CD4-positive, alpha-beta T cell (primary cell): Measurements from ENCODE around the gene ZCCHC10. TPM values are rescaled to one million over a fixed set of nuclear protein-coding genes. Genes with fewer than 3 reads are reported as not detected.

Source experiments
- ATAC-seq: fragments of 200-7000 bp; cut with Tn5 transposase; one replicate; pipeline ENCODE4 v1.10.0; 2022; ENCODE audit warnings: mild to moderate bottlenecking; ENCODE audit not compliant: poor library complexity
- CTCF ChIA-PET: fragments of 350-600 bp; sonication (Branson Sonifier 250); formaldehyde crosslinking; loops from one replicate; lab custom pipeline; 2021; ENCODE audit warnings: antibody characterized with exemption, inconsistent platforms; lab: Charles Lee
- POLR2A ChIA-PET: fragments of 350-600 bp; sonication (Branson Sonifier 250); formaldehyde crosslinking; loops from one replicate; lab custom pipeline; 2021; ENCODE audit warnings: antibody characterized with exemption, inconsistent platforms; lab: Charles Lee
- DNase-seq, 14 experiments: peaks; one replicate each; pipeline ENCODE4 v3.0.0-alpha.2; 2013 to 2020; ENCODE audit warnings: mixed read lengths in 2 of 14
- H3K27ac ChIP-seq, 2 donors: one replicate each; pipeline versions ENCODE4 v1.5.1 to v1.7.0; 2013; ENCODE audit warnings: low read length in 2 of 2, low read depth in 1 of 2, mild to moderate bottlenecking in 1 of 2
- H3K27me3 ChIP-seq, 2 experiments: 1 replicate in 1 of 2; 2 replicates in 1 of 2; pipeline versions ENCODE4 v1.6.1 to v1.7.0; 2013; ENCODE audit warnings: low read length in 2 of 2, control low read depth in 1 of 2, mild to moderate bottlenecking in 1 of 2, moderate library complexity in 1 of 2; ENCODE audit not compliant: insufficient read depth in 2 of 2, control insufficient read depth in 1 of 2
- H3K36me3 ChIP-seq: one replicate; pipeline ENCODE4 v1.6.1; 2013; ENCODE audit warnings: low read length, control low read depth; ENCODE audit not compliant: insufficient read depth
- H3K4me1 ChIP-seq: one replicate; pipeline ENCODE4 v1.6.1; 2013; ENCODE audit warnings: low read length, control low read depth; ENCODE audit not compliant: insufficient read depth
- H3K4me3 ChIP-seq: one replicate; pipeline ENCODE4 v1.5.1; 2013; ENCODE audit warnings: mild to moderate bottlenecking, low read length, moderate library complexity
- H3K9me3 ChIP-seq, 2 experiments: 1 replicate in 1 of 2; 2 replicates in 1 of 2; pipeline versions ENCODE4 v1.6.1 to v1.7.0; 2013; ENCODE audit warnings: low read length in 2 of 2, mild to moderate bottlenecking in 2 of 2, control low read depth in 1 of 2, moderate library complexity in 1 of 2; ENCODE audit not compliant: control insufficient read depth in 1 of 2, insufficient read depth in 1 of 2
- H3K27ac Mint-ChIP-seq: one replicate; pipeline ENCODE4 v1.8.0; 2020; ENCODE audit warnings: mixed read lengths
- H3K27me3 Mint-ChIP-seq: one replicate; pipeline ENCODE4 v1.8.0; 2021; ENCODE audit warnings: mixed read lengths
- H3K36me3 Mint-ChIP-seq: one replicate; pipeline ENCODE4 v1.8.0; 2021; ENCODE audit warnings: low read depth, mixed read lengths
- H3K4me1 Mint-ChIP-seq: one replicate; pipeline ENCODE4 v1.8.0; 2021; ENCODE audit warnings: low read depth, mixed read lengths
- H3K4me3 Mint-ChIP-seq: one replicate; pipeline ENCODE4 v1.8.0; 2020; ENCODE audit warnings: mild to moderate bottlenecking, mixed read lengths
- H3K9me3 Mint-ChIP-seq: one replicate; pipeline ENCODE4 v1.8.0; 2020; ENCODE audit warnings: mixed read lengths
- CTCF ChIP-seq: fragments of 200-600 bp; IDR thresholded peaks from one replicate; pipeline ENCODE4 v1.8.0; 2022; ENCODE audit warnings: antibody characterized with exemption, mild to moderate bottlenecking
- intact Hi-C, 2 experiments: fragments of 100-400 bp; cut with DNase I in 1 of 2; cut with micrococcal nuclease in 1 of 2; formaldehyde crosslinking; loops; one replicate each; pipeline versions ENCODE4 v1.15.1 to v1.9.0; 2023 to 2025; cut with DNase I, micrococcal nuclease
- total RNA-seq, 174 experiments: library from RNA in 2 of 174; stranded (reverse) in 2 of 174; gene quantifications; one replicate each; pipeline ENCODE4 v1.2.3 and lab custom pipeline; 2021 to 2026

Gene ZCCHC10
- total RNA-seq, 2 experiments from 2014 or later: 17.7 to 20.1 TPM

- H3K36me3 Mint-ChIP-seq: peaks cover 32% of the 10 kb centered on the region
- H3K9me3 ChIP-seq: no peaks in the 10 kb centered on the region
- ChIA-PET POLR2A (interaction anchor here (0.6 kb wide), 1 partner anchor 1410 kb away, joined by 3 read pairs; no protein-coding TSS in a partner anchor), CTCF (no interaction called here)
- no peaks in the 10 kb centered on the region for H3K27me3 Mint-ChIP-seq
- H3K4me3 ChIP-seq: no peak overlapping the region
- ATAC-seq (no peak), DNase-seq (no peak)
- peaks cover 73% of the 10 kb centered on the region for H3K4me1 Mint-ChIP-seq
- H3K4me3 Mint-ChIP-seq: peak overlapping the region; percentile 38
- peaks cover 52% of the 10 kb centered on the region for H3K4me1 ChIP-seq
- H3K9me3 Mint-ChIP-seq: no peaks in the 10 kb centered on the region
- peak overlapping the region; percentile 64 for H3K27ac Mint-ChIP-seq
- no peak overlapping the region for H3K27ac ChIP-seq
- TF ChIP-seq CTCF: no peak
- no peaks in the 10 kb centered on the region for H3K36me3 ChIP-seq
- intact Hi-C loops: loop anchor here in 1 of 2 experiments (10.0 kb wide), 2 partner anchors 502 to 1588 kb away; partner anchors contain the start of genes RAD50 and SEC24A
- H3K27me3 ChIP-seq: no peaks in the 10 kb centered on the region
These were observed 30.5 kb upstream of the ZCCHC10 start for GRCh38 chr5:133056891-133057290.

DNA sequence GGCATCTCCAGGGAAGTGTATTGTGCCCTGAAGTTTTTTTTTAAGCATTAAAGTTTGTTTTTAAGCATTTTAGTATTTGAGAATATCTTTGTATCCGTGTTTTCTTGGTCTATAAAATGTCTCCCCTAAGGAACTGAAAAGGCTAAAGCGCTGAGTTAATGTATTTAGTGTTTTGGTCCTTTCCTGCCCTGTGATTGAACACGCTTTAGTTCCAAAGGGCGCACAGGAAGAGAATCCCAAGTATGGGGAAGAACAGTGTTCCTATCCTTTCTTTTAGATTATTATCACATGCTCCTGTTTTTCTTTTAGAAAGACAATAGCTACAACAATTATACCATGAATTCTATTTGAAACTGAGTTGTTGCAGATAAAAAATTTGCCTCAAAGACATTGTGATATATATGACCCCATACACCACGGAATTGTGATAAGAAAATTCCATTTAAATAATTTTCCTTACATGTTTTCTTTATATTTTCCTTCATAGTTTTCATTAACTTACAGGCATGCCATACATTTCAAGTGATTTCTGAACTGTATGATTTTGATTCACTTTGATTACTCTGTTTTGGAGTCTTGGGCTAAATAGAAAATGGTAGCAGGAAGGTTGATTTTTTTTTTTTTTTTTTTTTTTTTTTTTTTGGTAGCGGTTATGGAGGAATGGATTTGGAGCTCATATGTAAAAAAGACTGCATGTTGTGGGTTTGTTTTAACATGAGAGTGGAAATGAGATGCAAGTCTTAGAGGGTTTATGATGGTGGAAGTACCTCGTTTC, 28.5 kb upstream of the ZCCHC10 start:
- Mint-ChIP-seq H3K4me1 (peaks cover 76% of the 10 kb centered on the region), H3K4me3 (peak overlapping the region; percentile 81), H3K36me3 (peaks cover 42% of the 10 kb centered on the region), H3K27ac (peak overlapping the region; percentile 100), H3K9me3 (no peaks in the 10 kb centered on the region), H3K27me3 (no peaks in the 10 kb centered on the region)
- no peak for ATAC-seq
- ChIA-PET CTCF (no interaction called here), POLR2A (no interaction called here)
- intact Hi-C loops: loop anchor here in 1 of 2 experiments (5.0 to 10.0 kb wide), 5 partner anchors 318 to 1590 kb away; partner anchors contain the start of genes C5orf15, KIF3A, PPP2CA and RAD50
- no peak overlapping the region for H3K4me3 ChIP-seq
- no peak for DNase-seq
- no peak for TF ChIP-seq CTCF
- H3K27ac ChIP-seq: no peak overlapping the region
- H3K4me1 ChIP-seq: peaks cover 57% of the 10 kb centered on the region
- H3K36me3 ChIP-seq: no peaks in the 10 kb centered on the region
- no peaks in the 10 kb centered on the region for H3K9me3 ChIP-seq
- no peaks in the 10 kb centered on the region for H3K27me3 ChIP-seq

GRCh38 chr5:133053448-133053847, 27.1 kb upstream of the ZCCHC10 start:
- TF ChIP-seq CTCF: no peak
- CTCF ChIA-PET: no interaction called here
- POLR2A ChIA-PET: no interaction called here

More at GRCh38 chr5:133053448-133053847, 27.1 kb upstream of the ZCCHC10 start:
- Histone ChIP-seq H3K36me3 (no peaks in the 10 kb centered on the region), H3K9me3 (no peaks in the 10 kb centered on the region), H3K27ac (no peak overlapping the region), H3K4me1 (peaks cover 49% of the 10 kb centered on the region), H3K4me3 (peak overlapping the region; percentile 98), H3K27me3 (no peaks in the 10 kb centered on the region)
- Mint-ChIP-seq H3K27ac (peak overlapping the region; percentile 100), H3K27me3 (no peaks in the 10 kb centered on the region), H3K9me3 (no peaks in the 10 kb centered on the region), H3K4me1 (peaks cover 77% of the 10 kb centered on the region), H3K36me3 (peaks cover 38% of the 10 kb centered on the region), H3K4me3 (peak overlapping the region; percentile 100)
- ATAC-seq (no peak), DNase-seq (peak in 1 of 14 experiments; percentile 21)
- intact Hi-C loops: loop anchor here in 1 of 2 experiments (2.0 to 10.0 kb wide), 7 partner anchors 89 to 1591 kb away; partner anchors contain the start of genes C5orf15, IRF1, KIF3A and PPP2CA
